GM15510 (cell line): ENCODE data around the gene ST6GAL1.
A peak's percentile ranks its signal among the peaks of the same experiment; 100 is the strongest.

Source experiments
- POLR2A ChIP-seq: IDR thresholded peaks from 3 replicates; pipeline ENCODE4 v1.6.1; 2011; ENCODE audit warnings: borderline replicate concordance; ENCODE audit not compliant: insufficient read length; ENCODE audit errors: extremely low read depth

Gene ST6GAL1

GRCh38 chr3:187039723-187040414, 109.5 kb downstream of the ST6GAL1 start:
- TF ChIP-seq POLR2A: peak; percentile 28

- TF ChIP-seq POLR2A: no peak
These were observed 110.4 kb downstream of the ST6GAL1 start for GRCh38 chr3:187040516-187041361.

- TF ChIP-seq POLR2A: no peak
These were observed 111.3 kb downstream of the ST6GAL1 start for GRCh38 chr3:187041362-187042307.

- TF ChIP-seq POLR2A: no peak
These were observed 112.0 kb downstream of the ST6GAL1 start for GRCh38 chr3:187042346-187042745.

- TF ChIP-seq POLR2A: no peak
These were observed 112.6 kb downstream of the ST6GAL1 start for GRCh38 chr3:187042874-187043458.

- TF ChIP-seq POLR2A: no peak
These were observed 113.9 kb downstream of the ST6GAL1 start for GRCh38 chr3:187044206-187044605.

- TF ChIP-seq POLR2A: no peak
These were observed 114.7 kb downstream of the ST6GAL1 start for GRCh38 chr3:187044867-187045552.

- no peak for TF ChIP-seq POLR2A
These were observed 115.7 kb downstream of the ST6GAL1 start for GRCh38 chr3:187046033-187046432.

- peak; percentile 1 for TF ChIP-seq POLR2A
These were observed 119.3 kb downstream of the ST6GAL1 start for GRCh38 chr3:187049462-187050101.

GRCh38 chr3:187051066-187051465, 120.7 kb downstream of the ST6GAL1 start:
- no peak for TF ChIP-seq POLR2A

- TF ChIP-seq POLR2A: no peak
These were observed 121.5 kb downstream of the ST6GAL1 start for GRCh38 chr3:187051724-187052366.

- TF ChIP-seq POLR2A: no peak
These were observed 131.4 kb downstream of the ST6GAL1 start for GRCh38 chr3:187061748-187062147.
